Measurements from ENCODE around the gene DNA2. TPM values are rescaled to one million over a fixed set of nuclear protein-coding genes. Genes with fewer than 3 reads are reported as not detected.

Gene DNA2
- total and polyA plus RNA-seq, 2 of the 4 experiments (the other 2 are of a cell fraction), result 3.9 to 5.6 TPM

GRCh38 chr10:68463365-68464093 is 8.2 kb downstream of the DNA2 start:
- H3K4me3 ChIP-seq (ENCODE audit: insufficient read depth, low read depth, low read length), result no peak overlapping the region
- H3K9ac ChIP-seq (ENCODE audit: low read depth, low read length), result no peak overlapping the region
- H3K4ac ChIP-seq (ENCODE audit: low read depth, low read length), result no peak overlapping the region
- H4K8ac ChIP-seq (ENCODE audit: low read depth in 2 of 2, low read length in 2 of 2), result no peak overlapping the region
- CTCF ChIA-PET, result no interaction called here
- WGBS, 2 experiments (ENCODE audit: extremely low coverage in 2 of 2, insufficient read length in 1 of 2), result 100% methylated on average over 1 of the region's 7 CpGs; no CpG with 5 or more reads in 1 of the 2 experiments
- no peak overlapping the region for H3K27ac ChIP-seq (ENCODE audit: insufficient read depth, low read length)
- H4K5ac ChIP-seq (ENCODE audit: low read depth, low read length), result no peak overlapping the region
- no peak overlapping the region for H2AK5ac ChIP-seq (ENCODE audit: low read depth, low read length)
- no peak overlapping the region for H2BK5ac ChIP-seq (ENCODE audit: low read depth, low read length, poor library complexity, severe bottlenecking)
- peaks cover 4% of the 10 kb centered on the region for H3K36me3 ChIP-seq (ENCODE audit: control insufficient read depth, insufficient read depth, low read length)
- H3K23ac ChIP-seq (ENCODE audit: low read depth, low read length), result no peak overlapping the region
- no peak overlapping the region for H3K56ac ChIP-seq (ENCODE audit: extremely low read depth, insufficient read depth, low read length)
- H2AK9ac ChIP-seq (replicated peaks; ENCODE audit: low read depth, low read length, poor library complexity), result no peak overlapping the region
- H2BK120ac ChIP-seq (ENCODE audit: low read depth, low read length), result no peak overlapping the region
- no peaks in the 10 kb centered on the region for H3K27me3 ChIP-seq (ENCODE audit: control insufficient read depth, insufficient read depth, low read length)
- H3K4me1 ChIP-seq (ENCODE audit: control insufficient read depth, insufficient read depth, low read length), result no peaks in the 10 kb centered on the region
- no peak overlapping the region for H4K91ac ChIP-seq (ENCODE audit: insufficient read depth, low read depth, low read length)
- H3K79me1 ChIP-seq (ENCODE audit: low read depth in 1 of 2, low read length in 2 of 2), result peaks cover 0 to 5% of the 10 kb centered on the region in 2 experiments; a peak in 3 of 4 replicates
- no peak overlapping the region for H3K4me2 ChIP-seq (ENCODE audit: low read depth, low read length)
- no peak overlapping the region for H2BK20ac ChIP-seq (ENCODE audit: low read depth, low read length)
- no peak overlapping the region for H2AFZ ChIP-seq (replicated peaks; ENCODE audit: low read length, poor library complexity)
- intact Hi-C loops (cut with micrococcal nuclease), result no loop called here
- POLR2A ChIA-PET (ENCODE audit: unreplicated experiment), result no interaction called here
- no peaks in the 10 kb centered on the region for H3K9me1 ChIP-seq (ENCODE audit: insufficient read depth, low read length)
- dilution Hi-C loops (cut with HindIII; ENCODE audit: low sequenced_read_pairs, unreplicated experiment), result no loop called here
- no peaks in the 10 kb centered on the region for H3K9me3 ChIP-seq (ENCODE audit: control insufficient read depth, insufficient read depth, low read length)
- TF ChIP-seq CTCF (conservative IDR thresholded peaks at IDR 0.05; ENCODE audit: low read depth, low read length), result no peak
- TF ChIP-seq RCOR1 (IDR thresholded peaks at IDR 0.05; ENCODE audit: insufficient replicate concordance, low read length), result no peak
- no peak for TF ChIP-seq USF2 (IDR thresholded peaks at IDR 0.05; ENCODE audit: low read depth, low read length)
- no peak for TF ChIP-seq NFE2L2 (IDR thresholded peaks at IDR 0.05; ENCODE audit: low read depth, low read length)
- no peak for TF ChIP-seq RFX5 (IDR thresholded peaks at IDR 0.05; ENCODE audit: low read depth, low read length)
- no peak for TF ChIP-seq MAFK (IDR thresholded peaks at IDR 0.05; ENCODE audit: low read depth, low read length)
- TF ChIP-seq CHD1 (IDR thresholded peaks at IDR 0.05; ENCODE audit: low read depth, low read length), result no peak
- TF ChIP-seq FOS (IDR thresholded peaks at IDR 0.05; ENCODE audit: low read depth, low read length), result no peak
- no peak for TF ChIP-seq ELK1 (IDR thresholded peaks at IDR 0.05; ENCODE audit: borderline replicate concordance, low read depth, low read length)
- TF ChIP-seq BHLHE40 (IDR thresholded peaks at IDR 0.05; ENCODE audit: low read depth, low read length), result no peak
- no peak for TF ChIP-seq SMC3 (IDR thresholded peaks at IDR 0.05; ENCODE audit: low read depth, low read length)
- no peak for TF ChIP-seq POLR2A (IDR thresholded peaks at IDR 0.05; ENCODE audit: low read depth, low read length)
- DNase-seq (no peak), ATAC-seq (ENCODE audit: low read depth) (no peak)
- no peaks in the 10 kb centered on the region for H4K20me1 ChIP-seq (ENCODE audit: insufficient read depth, low read length)
- H3K18ac ChIP-seq (ENCODE audit: low read depth, low read length), result no peak overlapping the region
- BruUV-seq (replicated peaks), result no TSS peak
- H2BK15ac ChIP-seq (ENCODE audit: low read depth, low read length), result no peak overlapping the region
- in situ Hi-C loops (cut with MboI; ENCODE audit: low sequenced_read_pairs), result no loop called here
- no peak overlapping the region for H3K14ac ChIP-seq (replicated peaks; ENCODE audit: low read depth, low read length)

All from IMR-90 (cell line).